B cell (primary cell): ENCODE measurements around the gene USP12.

ENCODE experiments used
- EZH2 ChIP-seq: IDR thresholded peaks from 2 replicates; pipeline ENCODE4 v1.6.1; 2012; ENCODE audit warnings: borderline replicate concordance, low read depth, mild to moderate bottlenecking, moderate library complexity, low read length; ENCODE audit not compliant: insufficient read depth, poor library complexity, severe bottlenecking
- TF ChIP-seq, protein P1 (sequence below): fragments of 200-600 bp; IDR thresholded peaks from one replicate; pipeline ENCODE4 v1.8.0; 2022; ENCODE audit warnings: antibody characterized with exemption, mild to moderate bottlenecking

DNA sequence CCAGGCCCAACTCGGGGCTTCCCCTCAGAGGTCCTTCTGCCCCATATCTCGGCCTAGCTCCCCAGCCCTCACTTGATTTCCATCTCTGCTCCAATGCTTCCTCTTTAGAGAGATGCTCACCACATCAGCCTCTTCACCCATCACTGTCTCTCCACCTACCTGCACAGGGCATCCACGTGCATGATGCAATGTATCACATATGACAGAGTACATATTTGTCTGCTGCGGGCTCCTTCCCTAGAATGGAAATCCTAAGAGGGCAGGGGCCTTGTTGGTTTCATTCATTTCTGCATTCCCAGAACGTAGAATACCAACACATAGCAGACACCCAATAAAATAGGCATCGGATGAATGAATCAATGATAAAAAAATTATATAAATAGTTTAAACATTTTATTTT is 130.3 kb downstream of the USP12 start:
- TF ChIP-seq, protein P1, sequence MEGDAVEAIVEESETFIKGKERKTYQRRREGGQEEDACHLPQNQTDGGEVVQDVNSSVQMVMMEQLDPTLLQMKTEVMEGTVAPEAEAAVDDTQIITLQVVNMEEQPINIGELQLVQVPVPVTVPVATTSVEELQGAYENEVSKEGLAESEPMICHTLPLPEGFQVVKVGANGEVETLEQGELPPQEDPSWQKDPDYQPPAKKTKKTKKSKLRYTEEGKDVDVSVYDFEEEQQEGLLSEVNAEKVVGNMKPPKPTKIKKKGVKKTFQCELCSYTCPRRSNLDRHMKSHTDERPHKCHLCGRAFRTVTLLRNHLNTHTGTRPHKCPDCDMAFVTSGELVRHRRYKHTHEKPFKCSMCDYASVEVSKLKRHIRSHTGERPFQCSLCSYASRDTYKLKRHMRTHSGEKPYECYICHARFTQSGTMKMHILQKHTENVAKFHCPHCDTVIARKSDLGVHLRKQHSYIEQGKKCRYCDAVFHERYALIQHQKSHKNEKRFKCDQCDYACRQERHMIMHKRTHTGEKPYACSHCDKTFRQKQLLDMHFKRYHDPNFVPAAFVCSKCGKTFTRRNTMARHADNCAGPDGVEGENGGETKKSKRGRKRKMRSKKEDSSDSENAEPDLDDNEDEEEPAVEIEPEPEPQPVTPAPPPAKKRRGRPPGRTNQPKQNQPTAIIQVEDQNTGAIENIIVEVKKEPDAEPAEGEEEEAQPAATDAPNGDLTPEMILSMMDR: no peak
- no peak for TF ChIP-seq EZH2
